H1 (cell line): ENCODE results near the gene OS9. TPM values are rescaled to one million over a fixed set of nuclear protein-coding genes. Genes with fewer than 3 reads are reported as not detected.

Experiments used
- CTCF ChIA-PET: fragments of 300-600 bp; sonication (Branson Sonifier 250); formaldehyde crosslinking; loops from one replicate; lab custom pipeline; 2021; ENCODE audit not compliant: partially characterized antibody; lab: Charles Lee
- POLR2A ChIA-PET: fragments of 300-600 bp; sonication (Branson Sonifier 250); formaldehyde crosslinking; loops from one replicate; lab custom pipeline; 2021; ENCODE audit warnings: inconsistent platforms; ENCODE audit not compliant: partially characterized antibody; lab: Charles Lee
- DNase-seq, 2 experiments: peaks; one replicate each; pipeline versions ENCODE4 v3.0.0 to v3.0.0-alpha.2; 2010 to 2022; ENCODE audit warnings: low spot score in 2 of 2, low read depth in 1 of 2, mixed read lengths in 1 of 2
- FAIRE-seq: peaks from 2 replicates; lab custom pipeline; 2011; peaks lifted over from hg19 to GRCh38; lab: Jason Lieb, UNC
- H2AFZ ChIP-seq: 2 replicates; pipeline ENCODE4 v1.8.1; 2012; ENCODE audit warnings: low read length, inconsistent platforms
- H2AK5ac ChIP-seq: 2 replicates; pipeline ENCODE4 v1.6.1; 2013; ENCODE audit warnings: low read depth, low read length
- H2BK120ac ChIP-seq: replicated peaks from 2 replicates; pipeline ENCODE3; 2013; ENCODE audit warnings: low read depth, low read length, inconsistent platforms
- H2BK12ac ChIP-seq: 2 replicates; pipeline ENCODE4 v1.6.1; 2013; ENCODE audit warnings: low read depth, low read length
- H2BK15ac ChIP-seq: 2 replicates; pipeline ENCODE4 v1.6.1; 2013; ENCODE audit warnings: low read length
- H2BK20ac ChIP-seq: 2 replicates; pipeline ENCODE4 v1.6.1; 2013; ENCODE audit warnings: low read length
- H2BK5ac ChIP-seq: 2 replicates; pipeline ENCODE4 v1.6.1; 2013; ENCODE audit warnings: low read depth, low read length
- H3K14ac ChIP-seq: 2 replicates; pipeline ENCODE4 v1.6.1; 2013; ENCODE audit warnings: inconsistent platforms; ENCODE audit not compliant: insufficient read length
- H3K18ac ChIP-seq: 2 replicates; pipeline ENCODE4 v1.6.1; 2013; ENCODE audit warnings: low read length; ENCODE audit errors: extremely low read depth
- H3K23ac ChIP-seq: 2 replicates; pipeline ENCODE4 v1.6.1; 2013; ENCODE audit warnings: inconsistent platforms; ENCODE audit not compliant: insufficient read length
- H3K23me2 ChIP-seq: 2 replicates; pipeline ENCODE4 v1.6.1; 2013; ENCODE audit warnings: low read depth, low read length
- H3K27ac ChIP-seq: 2 replicates; pipeline ENCODE4 v1.6.1; 2011; ENCODE audit warnings: low read depth, low read length, inconsistent platforms
- H3K27me3 ChIP-seq, 4 experiments: replicated peaks in 1 of 4; 1 replicate in 1 of 4; 2 replicates in 3 of 4; pipeline versions ENCODE4 v1.6.1 to v1.8.1; 2011 to 2013; ENCODE audit warnings: low read length in 3 of 4, mild to moderate bottlenecking in 3 of 4, inconsistent platforms in 2 of 4, mixed read lengths in 2 of 4, moderate library complexity in 1 of 4; ENCODE audit not compliant: control insufficient read depth in 3 of 4, insufficient read depth in 3 of 4; ENCODE audit errors: extremely low read depth in 1 of 4
- H3K36me3 ChIP-seq, 4 experiments: 2 replicates each; pipeline versions ENCODE4 v1.6.1 to v1.8.1; 2011 to 2013; ENCODE audit warnings: mild to moderate bottlenecking in 4 of 4, low read length in 3 of 4, moderate library complexity in 2 of 4, control low read depth in 1 of 4, inconsistent platforms in 1 of 4; ENCODE audit not compliant: insufficient read depth in 4 of 4, control insufficient read depth in 2 of 4
- H3K4ac ChIP-seq: replicated peaks from 2 replicates; pipeline ENCODE3; 2013; ENCODE audit warnings: low read length, low read depth, mixed read lengths, inconsistent platforms; ENCODE audit not compliant: insufficient read length
- H3K4me1 ChIP-seq, 4 experiments: replicated peaks in 1 of 4; 1 replicate in 1 of 4; 2 replicates in 3 of 4; pipeline versions ENCODE4 v1.6.1 to v1.8.1; 2011 to 2013; ENCODE audit warnings: low read length in 3 of 4, inconsistent platforms in 2 of 4, mixed read lengths in 1 of 4; ENCODE audit not compliant: insufficient read depth in 4 of 4, control insufficient read depth in 3 of 4
- H3K4me2 ChIP-seq, 2 experiments: 2 replicates each; pipeline versions ENCODE4 v1.6.1 to v1.8.1; 2011 to 2013; ENCODE audit warnings: low read depth in 2 of 2, low read length in 2 of 2, control low read depth in 1 of 2, inconsistent platforms in 1 of 2, mild to moderate bottlenecking in 1 of 2; ENCODE audit not compliant: insufficient read depth in 1 of 2
- H3K4me3 ChIP-seq, 4 experiments: fragments of 200-600, 300-600 bp in 1 of 4; sonication (generic), shearing (Covaris generic), sonication (Bioruptor Twin) in 1 of 4; 2 replicates each; pipeline versions ENCODE4 v1.5.1 to v1.8.1; 2011 to 2016; ENCODE audit warnings: low read length in 4 of 4, low read depth in 3 of 4, control low read depth in 2 of 4, inconsistent platforms in 2 of 4, mild to moderate bottlenecking in 2 of 4, mixed read lengths in 1 of 4, moderate library complexity in 1 of 4; ENCODE audit not compliant: insufficient read depth in 2 of 4; ENCODE audit errors: extremely low read depth in 1 of 4
- H3K56ac ChIP-seq: replicated peaks from 2 replicates; pipeline ENCODE3; 2013; ENCODE audit warnings: low read depth, mild to moderate bottlenecking, mixed read lengths, low read length, inconsistent platforms; ENCODE audit not compliant: insufficient read length
- H3K79me1 ChIP-seq: 2 replicates; pipeline ENCODE4 v1.6.1; 2013; ENCODE audit warnings: low read depth, low read length, control low read depth
- H3K79me2 ChIP-seq, 2 experiments: 2 replicates each; pipeline versions ENCODE4 v1.6.1 to v1.8.1; 2012 to 2013; ENCODE audit warnings: low read length in 2 of 2, mild to moderate bottlenecking in 2 of 2, inconsistent platforms in 1 of 2; ENCODE audit not compliant: insufficient read depth in 2 of 2, control insufficient read depth in 1 of 2
- H3K9ac ChIP-seq, 4 experiments: replicated peaks in 1 of 4; 1 replicate in 1 of 4; 2 replicates in 3 of 4; pipeline versions ENCODE4 v1.6.1 to v1.8.1; 2011 to 2013; ENCODE audit warnings: low read depth in 3 of 4, low read length in 3 of 4, control low read depth in 2 of 4, mild to moderate bottlenecking in 2 of 4, moderate library complexity in 2 of 4, inconsistent platforms in 1 of 4; ENCODE audit errors: extremely low read depth in 1 of 4
- H3K9me3 ChIP-seq, 2 experiments: 2 replicates each; pipeline versions ENCODE4 v1.6.1 to v1.8.1; 2012 to 2013; ENCODE audit warnings: mild to moderate bottlenecking in 2 of 2, moderate library complexity in 2 of 2, control low read depth in 1 of 2, inconsistent platforms in 1 of 2, low read depth in 1 of 2, low read length in 1 of 2, mixed read lengths in 1 of 2; ENCODE audit not compliant: insufficient read depth in 2 of 2
- H4K20me1 ChIP-seq, 2 experiments: replicated peaks in 1 of 2; 2 replicates each; pipeline versions ENCODE3 to v1.8.1; 2011 to 2013; ENCODE audit warnings: inconsistent platforms in 2 of 2, low read length in 2 of 2, mild to moderate bottlenecking in 1 of 2; ENCODE audit not compliant: insufficient read depth in 2 of 2, control insufficient read depth in 1 of 2
- H4K5ac ChIP-seq: 2 replicates; pipeline ENCODE4 v1.6.1; 2013; ENCODE audit warnings: low read length, low read depth, mixed read lengths, inconsistent platforms; ENCODE audit not compliant: insufficient read length
- H4K8ac ChIP-seq: 2 replicates; pipeline ENCODE4 v1.8.0; 2013; ENCODE audit warnings: mild to moderate bottlenecking, moderate library complexity, low read length, inconsistent platforms; ENCODE audit not compliant: insufficient read depth; ENCODE audit errors: extremely low read depth
- H4K91ac ChIP-seq: replicated peaks from 2 replicates; pipeline ENCODE3; 2013; ENCODE audit warnings: low read length, mixed read lengths, inconsistent platforms; ENCODE audit not compliant: insufficient read length
- CBX5 ChIP-seq: fragments of 300-800, 300-1000 bp; sonication (generic); IDR thresholded peaks from 2 replicates; pipeline ENCODE4 v1.7.1; 2016; ENCODE audit warnings: antibody characterized with exemption, low read length, low read depth
- HDAC6 ChIP-seq: IDR thresholded peaks from one replicate; pipeline ENCODE4 v1.7.1; 2012; ENCODE audit warnings: low read depth, mild to moderate bottlenecking, inconsistent platforms, low read length, moderate library complexity
- JUND ChIP-seq: IDR thresholded peaks from 2 replicates; pipeline ENCODE4 v1.6.1; 2011; ENCODE audit warnings: mild to moderate bottlenecking, improper control_type of control experiment, low read length
- KDM1A ChIP-seq: fragments of 200-600, 300-600 bp; sonication (generic); IDR thresholded peaks from 2 replicates; pipeline ENCODE4 v1.7.1; 2016; ENCODE audit warnings: mild to moderate bottlenecking, low read length, borderline replicate concordance
- MAFK ChIP-seq: IDR thresholded peaks from 2 replicates; pipeline ENCODE4 v1.6.1; 2012; ENCODE audit warnings: low read depth, mild to moderate bottlenecking, improper control_type of control experiment, low read length
- NRF1 ChIP-seq: IDR thresholded peaks from 2 replicates; pipeline ENCODE4 v1.6.1; 2011; ENCODE audit warnings: mild to moderate bottlenecking, low read depth, low read length, improper control_type of control experiment
- TAF7 ChIP-seq: optimal IDR thresholded peaks from 2 replicates; pipeline ENCODE3; 2011; ENCODE audit warnings: low read depth, mild to moderate bottlenecking, inconsistent platforms, low read length, moderate library complexity, borderline replicate concordance
- TEAD4 ChIP-seq: IDR thresholded peaks from 2 replicates; pipeline ENCODE4 v1.6.1; 2012; ENCODE audit warnings: low read depth, low read length, inconsistent platforms, mixed read lengths
- WGBS, 2 experiments: shearing (Covaris generic) in 1 of 2; methylation state at CpG; one replicate each; pipeline versions ENCODE4 v1.1.6 to v1.1.7; 2013 to 2015; ENCODE audit warnings: low lambda C conversion rate in 2 of 2, mixed read lengths in 2 of 2, inconsistent platforms in 1 of 2, low coverage in 1 of 2, missing lambda C conversion rate in 1 of 2; ENCODE audit not compliant: insufficient replicate concordance in 2 of 2, insufficient coverage in 1 of 2, insufficient read length in 1 of 2; ENCODE audit errors: extremely low coverage in 1 of 2, missing lambda C conversion rate in 1 of 2; 5-methylcytosine and 5-hydroxymethylcytosine counted together
- polyA plus RNA-seq, 7 experiments: library from polyadenylated mRNA; depleted of rRNA in 3 of 7; stranded (reverse) in 5 of 7; unstranded in 2 of 7; fragments of >200 nt in 5 of 7; fragments of 200-250 nt in 2 of 7; gene quantifications; 1 replicate in 5 of 7; 2 replicates in 1 of 7; 4 replicates in 1 of 7; pipeline versions ENCODE4 v1.2.1 to v1.2.3, GENCODE V29; 2011 to 2013; ENCODE audit warnings: missing spikeins in 2 of 7, mixed read lengths in 2 of 7
- total RNA-seq: library from RNA; stranded (reverse); fragmentation: NEBNext Ultra II Directional; extraction: Animal tissue kit (Norgen Biotek cat#: 25700); gene quantifications from 2 replicates; pipeline ENCODE4 v1.2.1, GENCODE V29; 2021

OS9 gene
- total and polyA plus RNA-seq, 2 of the 8 experiments (the other 6 are each of a cell fraction or from before 2014, with no cell fraction given), result 71.0 to 108 TPM

DNA sequence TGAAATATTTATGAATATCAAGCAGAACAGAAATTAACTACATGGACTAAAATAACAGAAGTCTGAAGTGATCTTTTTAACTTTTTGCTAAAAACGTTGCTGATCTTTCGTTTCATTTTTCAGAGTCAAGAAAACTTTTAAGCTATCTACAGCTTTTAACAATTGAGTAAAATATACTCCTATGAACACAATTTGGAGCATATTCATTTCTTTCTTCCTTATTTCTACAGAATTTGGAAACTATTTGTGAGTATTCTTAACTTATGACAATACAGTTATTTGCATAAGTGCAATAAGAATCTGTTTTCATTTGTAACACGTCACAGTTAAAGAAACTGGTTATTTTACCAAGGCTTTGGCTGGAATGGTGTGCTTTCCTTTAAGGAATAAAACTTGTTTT, 39.9 kb upstream of the OS9 start:
- Histone ChIP-seq H3K4ac (no peak overlapping the region), H3K79me2 (no peaks in the 10 kb centered on the region), H2BK120ac (no peak overlapping the region), H3K56ac (no peak overlapping the region), H2AFZ (no peak overlapping the region), H4K8ac (no peak overlapping the region), H3K9me3 (peaks cover 21 to 28% of the 10 kb centered on the region in 2 experiments; a peak in 3 of 4 replicates), H3K18ac (no peak overlapping the region), H3K79me1 (no peaks in the 10 kb centered on the region), H3K27ac (no peak overlapping the region), H2AK5ac (no peak overlapping the region), H3K27me3 (no peaks in the 10 kb centered on the region), H3K4me2 (no peak overlapping the region), H3K36me3 (no peaks in the 10 kb centered on the region), H2BK15ac (no peak overlapping the region), H3K14ac (no peak overlapping the region), H3K9ac (no peak overlapping the region), H3K23ac (no peak overlapping the region), H3K4me3 (no peak overlapping the region), H2BK5ac (no peak overlapping the region), H2BK20ac (no peak overlapping the region), H4K20me1 (no peaks in the 10 kb centered on the region), H4K91ac (no peak overlapping the region), H2BK12ac (no peak overlapping the region), H3K4me1 (no peaks in the 10 kb centered on the region), H3K23me2 (no peaks in the 10 kb centered on the region), H4K5ac (no peak overlapping the region)
- ChIA-PET POLR2A (no interaction called here), CTCF (interaction anchor here (0.6 to 1.4 kb wide), 2 partner anchors 16 to 38 kb away, joined by 3 to 4 read pairs; no protein-coding TSS in a partner anchor)
- WGBS, 2 experiments, result 54% methylated on average over 3 of the region's 3 CpGs; no CpG with 5 or more reads in 1 of the 2 experiments
- no peak for DNase-seq
- TF ChIP-seq MAFK, result no peak
- TF ChIP-seq KDM1A, result no peak
- TF ChIP-seq HDAC6, result no peak
- TF ChIP-seq TEAD4, result no peak
- no peak for TF ChIP-seq JUND
- TF ChIP-seq NRF1, result no peak
- TF ChIP-seq TAF7, result no peak
- TF ChIP-seq CBX5, result no peak
- no peak for FAIRE-seq
